HG02763 (cell line): Measurements from ENCODE around the gene SMG7.
"Not testable (repeated sequence)": the region's sequence is repeated elsewhere in the genome, so short reads cannot be mapped to it uniquely, and the experiment has no call there.

Experiments
- ATAC-seq: cut with Tn5 transposase; IDR thresholded peaks from one replicate; pipeline ENCODE4 v1.9.1; 2021; ENCODE audit warnings: mild to moderate bottlenecking, moderate library complexity; ENCODE audit not compliant: unreplicated experiment

The SMG7 gene, protein sequence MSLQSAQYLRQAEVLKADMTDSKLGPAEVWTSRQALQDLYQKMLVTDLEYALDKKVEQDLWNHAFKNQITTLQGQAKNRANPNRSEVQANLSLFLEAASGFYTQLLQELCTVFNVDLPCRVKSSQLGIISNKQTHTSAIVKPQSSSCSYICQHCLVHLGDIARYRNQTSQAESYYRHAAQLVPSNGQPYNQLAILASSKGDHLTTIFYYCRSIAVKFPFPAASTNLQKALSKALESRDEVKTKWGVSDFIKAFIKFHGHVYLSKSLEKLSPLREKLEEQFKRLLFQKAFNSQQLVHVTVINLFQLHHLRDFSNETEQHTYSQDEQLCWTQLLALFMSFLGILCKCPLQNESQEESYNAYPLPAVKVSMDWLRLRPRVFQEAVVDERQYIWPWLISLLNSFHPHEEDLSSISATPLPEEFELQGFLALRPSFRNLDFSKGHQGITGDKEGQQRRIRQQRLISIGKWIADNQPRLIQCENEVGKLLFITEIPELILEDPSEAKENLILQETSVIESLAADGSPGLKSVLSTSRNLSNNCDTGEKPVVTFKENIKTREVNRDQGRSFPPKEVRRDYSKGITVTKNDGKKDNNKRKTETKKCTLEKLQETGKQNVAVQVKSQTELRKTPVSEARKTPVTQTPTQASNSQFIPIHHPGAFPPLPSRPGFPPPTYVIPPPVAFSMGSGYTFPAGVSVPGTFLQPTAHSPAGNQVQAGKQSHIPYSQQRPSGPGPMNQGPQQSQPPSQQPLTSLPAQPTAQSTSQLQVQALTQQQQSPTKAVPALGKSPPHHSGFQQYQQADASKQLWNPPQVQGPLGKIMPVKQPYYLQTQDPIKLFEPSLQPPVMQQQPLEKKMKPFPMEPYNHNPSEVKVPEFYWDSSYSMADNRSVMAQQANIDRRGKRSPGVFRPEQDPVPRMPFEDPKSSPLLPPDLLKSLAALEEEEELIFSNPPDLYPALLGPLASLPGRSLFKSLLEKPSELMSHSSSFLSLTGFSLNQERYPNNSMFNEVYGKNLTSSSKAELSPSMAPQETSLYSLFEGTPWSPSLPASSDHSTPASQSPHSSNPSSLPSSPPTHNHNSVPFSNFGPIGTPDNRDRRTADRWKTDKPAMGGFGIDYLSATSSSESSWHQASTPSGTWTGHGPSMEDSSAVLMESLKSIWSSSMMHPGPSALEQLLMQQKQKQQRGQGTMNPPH

DNA sequence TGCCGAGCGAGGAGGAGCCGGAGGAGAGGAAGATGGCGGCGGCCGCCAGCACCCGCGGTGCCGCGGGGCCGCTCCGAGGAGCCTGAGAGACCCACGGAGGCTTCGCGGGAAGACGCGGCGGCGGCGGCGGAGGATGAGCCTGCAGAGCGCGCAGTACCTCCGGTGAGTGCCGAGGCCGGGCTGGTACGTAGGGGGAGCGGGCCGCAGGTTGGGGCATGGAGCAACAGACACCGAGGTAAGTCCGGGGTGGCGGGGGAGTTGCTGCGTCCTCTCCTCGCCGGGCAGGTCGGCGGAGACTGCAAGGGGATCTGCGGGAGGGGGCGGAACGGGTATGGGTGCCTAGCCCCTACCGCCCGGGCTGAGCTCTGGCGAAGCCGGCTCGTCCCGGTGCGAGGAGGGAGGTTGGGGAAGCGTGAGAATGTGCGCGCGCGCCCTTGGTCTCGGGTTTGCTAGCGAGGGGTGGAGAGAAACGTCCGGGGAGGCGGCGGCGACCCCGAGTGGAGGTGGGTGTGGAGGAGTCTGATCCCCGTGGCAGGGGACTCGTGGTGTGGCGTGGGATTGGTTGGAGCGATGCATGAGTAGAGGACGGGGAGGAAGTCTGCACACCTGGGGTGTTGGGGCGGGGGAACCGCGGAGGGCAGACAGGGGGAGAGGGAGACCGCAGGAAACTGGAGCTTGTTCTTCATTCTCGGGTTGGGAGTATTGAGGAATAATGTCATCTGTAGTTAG lies at the start of gene SMG7:
Gene SMG7 (plus strand): TSS at position 12 of the 729 bp plus-strand sequence. CDS start 122 bp downstream, at position 134.
- peak; percentile 11 for ATAC-seq

DNA sequence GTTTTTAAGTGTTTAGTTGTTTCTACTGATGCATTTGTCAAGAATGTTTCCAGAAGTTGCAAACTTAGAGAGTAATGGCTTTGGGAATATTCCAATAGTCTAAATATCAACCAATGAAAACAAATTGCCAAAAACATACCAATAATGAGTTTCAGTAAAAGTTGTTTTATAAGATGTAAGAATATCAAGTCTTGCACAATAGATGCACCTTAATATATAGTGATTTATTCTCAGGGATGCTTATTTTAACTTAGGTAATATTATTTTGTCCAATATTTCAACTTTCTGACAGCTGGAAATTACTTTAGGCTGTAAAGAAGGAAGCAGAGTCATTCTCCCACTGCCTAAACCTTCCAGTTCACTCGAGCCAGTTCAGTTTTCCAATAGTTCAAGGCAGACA lies 48.8 kb upstream of the SMG7 start:
- ATAC-seq: no peak

DNA sequence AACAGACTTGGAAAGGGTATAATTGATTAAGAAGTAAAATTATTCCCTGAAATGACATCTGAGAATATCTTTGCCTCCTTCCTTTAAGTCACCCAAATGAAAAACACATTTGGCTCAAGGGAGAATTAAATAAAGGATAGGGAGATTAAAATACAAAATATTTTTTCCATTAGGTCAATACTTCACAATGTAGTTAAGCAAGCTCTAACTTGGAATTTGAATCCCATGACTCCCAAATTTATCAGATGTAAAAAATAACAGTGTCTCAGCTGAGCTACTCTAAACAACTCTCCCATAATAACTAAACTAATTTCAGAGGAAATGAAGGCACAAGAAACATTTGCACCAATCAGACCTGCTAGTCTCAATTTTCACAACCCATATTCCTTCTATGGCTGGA lies 47.6 kb upstream of the SMG7 start:
- no peak for ATAC-seq

DNA sequence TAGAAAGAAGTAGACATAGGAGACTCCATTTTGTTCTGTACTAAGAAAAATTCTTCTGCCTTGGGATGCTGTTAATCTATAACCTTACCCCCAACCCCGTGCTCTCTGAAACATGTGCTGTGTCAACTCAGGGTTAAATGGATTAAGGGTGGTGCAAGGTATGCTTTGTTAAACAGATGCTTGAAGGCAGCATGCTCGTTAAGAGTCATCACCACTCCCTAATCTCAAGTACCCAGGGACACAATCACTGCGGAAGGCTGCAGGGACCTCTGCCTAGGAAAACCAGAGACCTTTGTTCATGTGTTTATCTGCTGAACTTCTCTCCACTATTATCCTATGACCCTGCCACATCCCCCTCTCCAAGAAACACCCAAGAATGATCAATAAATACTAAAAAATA lies 44.7 kb upstream of the SMG7 start:
- ATAC-seq: not testable (repeated sequence)

DNA sequence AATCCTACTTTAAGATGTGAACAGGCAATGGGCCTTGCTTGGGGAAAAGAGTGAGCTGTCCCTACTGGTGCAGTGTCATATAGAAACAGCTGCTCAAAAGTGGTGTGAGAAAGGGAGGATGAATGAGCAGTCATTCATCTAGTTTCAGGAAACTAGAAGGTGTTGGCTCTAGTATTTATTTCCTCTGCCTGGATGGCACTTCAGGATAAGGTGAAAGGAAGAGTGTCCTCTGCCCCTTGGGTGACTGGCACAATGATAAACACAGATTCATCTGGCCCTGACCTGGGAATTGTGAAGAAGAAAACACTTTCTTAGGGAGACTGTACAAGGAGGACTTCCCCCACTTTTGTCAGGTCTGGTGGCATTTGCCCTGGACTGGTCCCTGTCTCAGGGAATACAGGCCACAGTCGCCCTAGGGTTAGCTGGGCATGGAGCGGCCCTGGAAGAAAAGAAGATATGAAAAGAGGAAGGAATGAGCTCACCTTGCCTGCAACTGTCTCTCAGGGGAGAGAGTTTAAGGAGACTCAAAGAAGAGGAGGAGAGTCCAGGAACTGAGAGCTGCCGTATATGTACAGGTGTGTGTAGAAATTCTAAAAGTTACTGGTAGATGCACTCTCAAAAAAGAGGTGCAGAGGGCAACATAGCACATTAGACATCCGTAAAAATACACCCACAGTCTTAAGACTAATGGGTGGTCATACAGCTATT lies 40.3 kb upstream of the SMG7 start:
- ATAC-seq: no peak

DNA sequence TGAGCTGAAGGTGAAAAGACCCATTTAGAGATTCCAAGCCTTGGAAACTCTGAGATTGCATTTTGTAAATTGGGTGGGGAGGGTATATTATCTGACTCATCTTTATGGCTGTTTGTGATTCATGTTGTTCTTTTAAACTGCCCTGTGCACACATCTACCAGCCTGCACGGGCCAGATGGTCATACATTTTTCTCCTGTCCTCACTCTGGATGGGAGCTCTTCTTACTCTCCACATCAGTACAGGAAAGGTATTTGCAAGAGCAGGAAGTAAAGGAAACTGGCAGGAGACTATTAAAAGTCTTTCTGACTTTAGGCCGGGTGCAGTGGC lies 39.8 kb upstream of the SMG7 start:
- ATAC-seq: no peak

DNA sequence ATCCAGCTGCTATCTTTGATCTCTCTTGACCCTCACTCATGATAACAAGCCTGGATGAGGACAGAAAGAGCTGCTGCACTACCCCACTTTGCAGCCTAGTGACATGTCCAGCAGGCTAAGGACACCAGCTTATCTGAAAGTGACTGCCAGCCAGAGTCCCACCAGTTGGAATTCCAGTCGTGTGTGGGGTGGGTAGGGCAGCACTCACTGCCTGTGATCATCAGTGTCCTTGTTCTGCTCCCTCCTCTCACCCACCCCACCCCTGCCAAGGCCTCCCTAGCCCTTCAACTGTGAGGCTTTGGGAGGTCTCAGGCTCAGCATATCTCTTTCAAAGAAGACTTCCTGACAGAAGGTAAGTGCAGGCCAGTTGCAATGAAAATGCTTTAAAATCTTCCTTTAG lies 38.6 kb upstream of the SMG7 start:
- no peak for ATAC-seq

DNA sequence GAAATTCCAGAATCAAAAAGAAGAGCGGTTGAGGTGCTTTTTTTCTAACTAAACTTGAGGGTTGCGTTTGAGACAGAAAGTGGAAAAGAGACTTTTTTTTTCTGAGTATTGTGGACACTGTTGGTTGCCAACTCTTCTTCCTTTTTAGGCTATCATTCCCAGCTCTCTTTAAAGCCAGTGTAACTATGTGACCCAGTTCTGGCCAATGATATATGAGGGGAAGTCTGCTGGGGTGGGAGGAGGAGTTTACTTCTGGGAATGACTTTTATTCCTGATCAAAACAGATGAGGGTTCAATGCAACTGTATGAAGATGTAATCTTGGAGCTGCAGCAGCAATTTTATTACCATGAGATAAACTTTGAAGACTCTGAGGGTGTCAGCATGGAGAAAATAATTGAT lies 36.8 kb upstream of the SMG7 start:
- no peak for ATAC-seq

DNA sequence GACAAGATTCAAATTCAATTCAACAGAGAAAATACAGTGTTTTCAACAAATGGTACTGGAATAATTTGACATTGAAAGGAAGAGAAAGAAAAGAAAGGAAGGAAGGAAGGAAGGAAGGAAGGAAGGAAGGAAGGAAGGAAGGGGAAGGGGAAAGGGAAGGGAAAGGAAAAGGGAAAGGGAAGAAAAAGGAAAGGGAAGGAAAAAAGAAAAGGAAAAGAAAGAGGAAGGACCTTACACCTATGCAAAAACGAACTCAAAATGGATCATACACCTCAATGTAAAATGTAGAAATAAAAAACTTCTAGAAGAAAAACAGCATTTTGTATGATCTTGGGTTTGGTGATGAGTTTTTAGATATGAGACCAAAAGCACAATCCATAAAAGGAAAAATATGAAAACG lies 34.2 kb upstream of the SMG7 start:
- no peak for ATAC-seq

DNA sequence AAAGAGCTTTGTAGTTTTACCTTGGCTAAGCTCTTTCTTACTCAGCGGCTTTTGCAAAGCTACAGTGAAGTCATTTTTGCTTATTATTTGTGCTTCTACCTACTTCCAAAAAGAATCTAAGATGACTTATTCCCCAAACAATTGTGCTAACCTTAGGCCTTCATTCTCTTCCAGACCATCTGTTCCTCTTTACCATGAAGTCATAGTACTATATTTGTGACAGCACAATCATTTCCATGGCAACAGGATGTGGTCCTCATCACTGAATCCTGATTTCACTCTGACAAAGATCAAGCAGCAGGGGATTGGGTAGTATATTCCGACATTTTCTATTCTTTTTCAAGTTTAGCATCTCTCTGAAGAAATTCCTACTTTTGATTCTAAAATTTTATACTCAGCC lies 29.3 kb upstream of the SMG7 start:
- ATAC-seq: no peak

DNA sequence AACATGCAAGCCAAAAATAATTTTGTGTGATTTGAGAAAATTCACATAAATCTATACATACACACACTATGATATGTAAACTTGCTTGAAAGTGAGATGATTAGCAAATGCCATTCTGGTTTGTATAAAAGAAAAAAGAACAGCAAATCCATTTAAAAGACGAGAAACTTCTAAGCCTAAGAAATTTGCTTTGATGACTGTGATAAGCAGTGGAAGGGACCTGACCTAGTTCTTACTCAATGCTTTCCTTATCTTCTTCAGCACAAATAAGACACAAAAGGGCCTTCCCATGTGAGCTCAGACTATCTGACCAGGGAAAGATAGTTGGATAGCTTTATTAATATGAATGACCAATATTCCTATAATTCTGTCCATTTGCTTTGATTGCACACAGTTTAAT lies 28.8 kb upstream of the SMG7 start:
- ATAC-seq: no peak

DNA sequence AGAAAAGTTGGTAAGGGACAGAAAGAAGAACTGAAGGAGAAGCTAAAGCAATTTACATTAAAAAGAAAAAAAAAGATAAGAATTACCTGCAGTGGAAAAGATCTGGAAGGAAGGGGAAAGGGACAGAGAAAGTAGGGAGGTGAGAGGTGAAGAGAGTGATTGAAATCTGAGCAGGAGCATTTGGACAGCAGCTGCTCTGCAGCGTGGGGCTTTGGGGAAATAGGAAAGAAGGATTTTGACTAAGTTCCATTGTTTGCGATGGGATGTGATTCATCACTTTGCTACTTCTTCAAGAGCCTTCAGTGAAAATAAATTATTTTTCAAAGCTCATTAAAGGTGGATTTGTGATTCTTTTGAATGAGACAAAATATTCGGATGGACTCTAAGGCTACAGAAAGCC lies 28.1 kb upstream of the SMG7 start:
- no peak for ATAC-seq

DNA sequence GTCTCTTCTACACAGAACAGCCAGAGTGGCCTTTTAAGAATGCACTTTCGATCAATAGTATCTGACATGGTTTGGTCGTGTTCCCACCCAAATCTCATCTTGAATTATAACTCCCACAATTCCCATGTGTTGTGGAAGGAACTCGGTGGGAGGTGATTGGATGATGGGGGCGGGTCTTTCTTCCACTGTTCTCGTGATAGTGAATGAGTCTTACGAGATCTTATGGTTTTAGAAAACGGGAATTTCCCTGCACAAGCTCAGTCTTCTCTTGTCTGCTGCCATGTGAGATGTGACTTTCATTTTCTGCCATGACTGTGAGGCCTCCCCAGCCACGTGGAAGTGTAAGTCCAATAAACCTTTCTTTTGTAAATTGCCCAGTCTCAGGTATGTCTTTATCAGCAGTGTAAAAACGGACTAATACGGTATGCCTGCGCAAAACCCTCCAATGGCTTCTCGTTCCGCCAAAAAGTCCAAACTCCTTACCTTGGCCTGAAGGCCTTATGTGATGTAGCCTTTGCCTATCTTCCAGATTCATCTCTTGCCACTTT lies 23.0 kb upstream of the SMG7 start:
- ATAC-seq: no peak

DNA sequence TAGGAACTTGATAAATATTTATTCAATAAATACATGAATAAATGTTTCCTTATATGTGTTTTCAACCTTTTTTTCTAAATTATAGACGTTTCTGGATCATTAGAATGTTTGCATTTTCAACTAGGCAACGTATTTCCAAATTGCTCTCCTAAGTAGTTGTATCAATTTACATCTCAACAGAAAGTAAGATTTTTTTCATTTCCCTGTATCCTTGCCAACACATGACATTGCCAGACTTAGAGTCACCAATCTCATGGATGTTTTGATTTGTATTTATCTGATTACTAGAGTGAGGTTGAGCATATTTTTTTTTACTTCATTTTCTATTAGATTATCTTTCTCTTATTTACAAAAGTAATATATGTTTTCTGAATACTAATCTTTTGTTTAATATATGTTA lies 22.2 kb upstream of the SMG7 start:
- no peak for ATAC-seq

DNA sequence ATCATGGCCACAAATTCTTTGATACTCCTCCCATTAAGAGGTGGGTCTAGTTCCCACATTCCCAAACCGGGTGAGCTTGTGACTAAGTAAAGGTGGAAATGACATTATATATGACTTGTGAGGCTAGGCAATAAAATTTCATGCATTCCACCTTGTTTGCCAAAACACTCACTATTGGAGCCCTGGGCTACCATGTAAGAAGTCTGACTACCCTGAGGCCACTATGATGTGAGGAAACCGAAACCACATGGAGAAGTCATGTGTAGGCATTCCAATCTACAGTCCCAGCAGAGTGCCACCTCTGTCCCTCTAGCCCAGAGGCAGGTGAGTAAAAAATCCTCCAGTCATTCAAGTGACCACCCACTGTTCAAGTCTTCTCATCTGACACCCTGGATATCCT lies 17.9 kb upstream of the SMG7 start:
- no peak for ATAC-seq

DNA sequence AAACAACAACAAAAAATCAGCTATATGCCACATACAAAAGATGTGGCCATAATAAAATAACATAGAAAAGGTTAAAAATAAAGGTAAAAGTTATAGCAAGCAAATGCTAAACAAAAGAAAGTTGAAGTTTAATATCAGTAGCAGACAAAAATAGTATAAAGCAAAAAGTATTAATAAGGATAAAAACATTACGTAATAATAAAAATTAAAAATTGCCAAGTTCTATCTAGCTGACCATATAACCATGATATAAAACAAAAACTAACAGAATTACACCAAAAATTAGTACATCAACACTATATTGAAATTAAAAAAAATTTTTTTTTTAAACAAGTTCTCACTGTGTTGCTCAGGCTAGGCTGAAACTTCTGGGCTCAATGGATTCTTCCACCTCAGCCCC lies 15.5 kb upstream of the SMG7 start:
- ATAC-seq: no peak

DNA sequence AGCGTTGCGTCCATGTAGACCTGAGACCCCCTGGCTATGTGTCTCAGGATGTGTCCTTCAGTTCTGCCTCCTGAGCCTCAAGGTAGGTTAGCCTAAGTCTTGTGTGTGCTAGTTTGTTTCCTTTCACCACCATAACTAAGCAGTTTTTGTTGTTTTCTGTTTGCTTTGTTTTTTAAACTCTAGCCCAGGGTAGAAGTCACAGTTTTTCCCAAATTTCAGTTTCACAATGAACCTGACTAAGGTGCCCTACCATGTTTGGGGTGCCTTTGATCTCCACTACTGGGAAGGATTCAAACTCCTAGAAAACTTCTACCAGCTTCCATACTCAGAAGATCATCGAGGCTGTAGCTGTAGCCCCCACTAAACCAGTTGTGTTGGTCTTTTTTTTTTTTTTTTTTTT lies 14.8 kb upstream of the SMG7 start:
- no peak for ATAC-seq

DNA sequence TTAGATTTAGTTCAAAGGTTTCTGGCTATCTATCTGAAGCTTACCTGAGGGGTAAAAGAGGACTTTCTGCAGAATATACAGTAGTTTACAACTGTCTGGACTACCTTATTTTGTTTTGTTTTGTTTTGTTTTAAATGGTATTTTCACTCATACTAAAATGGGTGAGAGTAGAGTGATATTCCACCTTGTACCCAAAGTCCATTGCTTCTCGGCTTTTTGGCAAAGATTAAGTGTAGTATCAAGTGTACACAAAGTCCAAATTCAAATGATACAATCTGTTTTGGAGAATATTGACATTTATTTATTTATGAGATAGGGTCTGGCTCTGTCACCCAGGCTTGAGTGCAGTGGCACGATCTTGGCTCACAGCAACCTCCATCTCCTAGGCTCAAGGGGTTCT lies 11.7 kb upstream of the SMG7 start:
- no peak for ATAC-seq

DNA sequence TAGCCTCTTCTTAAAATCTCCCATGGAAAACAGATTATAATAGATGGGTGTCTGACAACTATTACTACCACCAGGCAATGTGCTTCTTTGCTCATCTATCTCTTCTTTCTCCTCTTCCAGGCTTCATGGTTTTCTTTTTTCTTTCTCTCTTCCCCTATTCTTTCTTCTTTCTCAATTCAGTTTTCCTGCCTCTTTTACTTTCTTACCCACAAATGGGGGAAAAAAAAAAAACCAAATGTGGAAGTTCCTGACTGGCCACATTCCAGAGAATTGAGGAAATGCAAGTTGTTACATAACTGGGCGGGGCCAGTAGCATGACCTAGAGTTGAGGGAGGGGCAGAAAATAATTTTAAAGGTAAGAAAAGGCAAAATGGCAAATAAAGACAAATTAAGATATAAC lies 10.9 kb upstream of the SMG7 start:
- ATAC-seq: no peak

DNA sequence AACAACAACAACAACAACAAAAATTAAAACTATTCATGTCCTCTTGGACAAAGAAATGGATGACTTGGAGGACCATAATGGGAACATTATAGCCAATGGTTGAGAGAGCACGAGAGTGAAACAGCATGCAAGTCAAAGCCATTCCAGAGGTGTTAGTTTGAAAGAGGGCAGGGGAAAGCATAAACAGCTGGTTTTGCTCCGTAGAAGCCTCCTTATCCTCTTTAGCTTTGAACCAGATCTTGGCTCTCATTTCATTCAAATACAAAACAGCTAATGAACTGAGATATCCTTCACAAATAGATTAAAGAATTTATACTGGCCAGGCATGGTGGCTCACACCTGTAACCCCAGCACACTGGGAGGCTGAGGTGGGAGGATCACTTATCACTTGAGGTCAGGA lies 8.7 kb upstream of the SMG7 start:
- no peak for ATAC-seq
